Choroid plexus epithelial cell (primary cell): ENCODE measurements around the gene TATDN3.

Experiments
- DNase-seq: peaks from one replicate; pipeline ENCODE4 v3.0.0-alpha.2; 2010; ENCODE audit warnings: low read depth
- H3K4me3 ChIP-seq: 2 replicates; pipeline ENCODE4 v1.5.1; 2011; ENCODE audit warnings: low read depth, mild to moderate bottlenecking, control low read depth, low read length, moderate library complexity
- TF ChIP-seq, protein P1 (sequence below): conservative IDR thresholded peaks from 2 replicates; pipeline ENCODE4 v1.5.1; 2011; ENCODE audit warnings: low read depth, mild to moderate bottlenecking, control low read depth, inconsistent platforms, low read length, moderate library complexity

The TATDN3 gene

DNA sequence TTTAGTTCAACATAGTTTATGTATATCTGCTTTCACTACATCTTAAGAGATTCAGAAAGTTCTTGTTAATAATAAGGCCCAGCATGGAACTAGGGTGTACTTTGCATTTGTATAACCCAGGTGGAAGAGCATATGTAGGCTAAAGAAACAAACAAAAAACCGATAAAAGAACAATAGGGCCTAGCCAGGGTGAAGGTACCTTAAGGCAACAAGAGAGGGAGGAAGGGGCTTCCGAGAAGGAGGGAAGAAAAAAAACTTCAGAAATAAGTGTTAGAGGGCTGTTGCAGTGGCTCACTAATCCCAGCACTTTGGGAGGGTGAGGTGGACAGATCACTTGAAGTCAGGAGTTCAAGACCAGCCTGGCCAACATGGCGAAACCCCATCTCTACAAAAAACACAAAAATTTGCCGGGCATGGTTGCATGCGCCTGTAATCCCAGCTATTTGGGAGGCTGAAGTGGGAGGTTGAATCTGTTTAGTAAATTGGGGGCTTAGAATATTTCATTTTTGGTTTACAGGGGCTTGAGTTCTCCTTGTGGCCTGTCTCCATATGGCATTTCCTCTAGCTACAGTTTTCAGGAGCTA lies 60.5 kb downstream of the TATDN3 start:
- TF ChIP-seq, protein P1, sequence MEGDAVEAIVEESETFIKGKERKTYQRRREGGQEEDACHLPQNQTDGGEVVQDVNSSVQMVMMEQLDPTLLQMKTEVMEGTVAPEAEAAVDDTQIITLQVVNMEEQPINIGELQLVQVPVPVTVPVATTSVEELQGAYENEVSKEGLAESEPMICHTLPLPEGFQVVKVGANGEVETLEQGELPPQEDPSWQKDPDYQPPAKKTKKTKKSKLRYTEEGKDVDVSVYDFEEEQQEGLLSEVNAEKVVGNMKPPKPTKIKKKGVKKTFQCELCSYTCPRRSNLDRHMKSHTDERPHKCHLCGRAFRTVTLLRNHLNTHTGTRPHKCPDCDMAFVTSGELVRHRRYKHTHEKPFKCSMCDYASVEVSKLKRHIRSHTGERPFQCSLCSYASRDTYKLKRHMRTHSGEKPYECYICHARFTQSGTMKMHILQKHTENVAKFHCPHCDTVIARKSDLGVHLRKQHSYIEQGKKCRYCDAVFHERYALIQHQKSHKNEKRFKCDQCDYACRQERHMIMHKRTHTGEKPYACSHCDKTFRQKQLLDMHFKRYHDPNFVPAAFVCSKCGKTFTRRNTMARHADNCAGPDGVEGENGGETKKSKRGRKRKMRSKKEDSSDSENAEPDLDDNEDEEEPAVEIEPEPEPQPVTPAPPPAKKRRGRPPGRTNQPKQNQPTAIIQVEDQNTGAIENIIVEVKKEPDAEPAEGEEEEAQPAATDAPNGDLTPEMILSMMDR: no peak
- no peak for DNase-seq

DNA sequence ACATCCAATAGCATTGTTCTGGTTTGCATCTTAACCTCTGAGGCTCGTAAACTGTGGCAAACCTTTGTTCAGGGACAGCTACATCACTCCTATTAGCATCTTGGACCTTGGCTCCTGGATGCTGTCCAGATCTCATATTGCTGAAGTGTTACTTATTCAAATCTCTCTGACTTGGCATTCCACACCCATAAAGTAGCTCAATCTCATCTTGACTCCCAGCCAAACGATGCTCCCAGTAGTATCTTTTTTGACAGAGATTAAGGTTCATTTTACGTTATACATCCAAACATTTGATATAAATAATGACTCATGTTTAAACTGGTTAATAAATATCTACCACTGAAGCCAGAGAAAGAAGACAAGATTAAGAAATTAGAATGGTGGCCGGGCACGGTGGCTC lies 62.0 kb downstream of the TATDN3 start:
- no peak overlapping the region for H3K4me3 ChIP-seq
- DNase-seq: no peak
- TF ChIP-seq, protein P1: no peak

More for the DNA sequence above, 60.5 kb downstream of the TATDN3 start:
- no peak overlapping the region for H3K4me3 ChIP-seq

DNA sequence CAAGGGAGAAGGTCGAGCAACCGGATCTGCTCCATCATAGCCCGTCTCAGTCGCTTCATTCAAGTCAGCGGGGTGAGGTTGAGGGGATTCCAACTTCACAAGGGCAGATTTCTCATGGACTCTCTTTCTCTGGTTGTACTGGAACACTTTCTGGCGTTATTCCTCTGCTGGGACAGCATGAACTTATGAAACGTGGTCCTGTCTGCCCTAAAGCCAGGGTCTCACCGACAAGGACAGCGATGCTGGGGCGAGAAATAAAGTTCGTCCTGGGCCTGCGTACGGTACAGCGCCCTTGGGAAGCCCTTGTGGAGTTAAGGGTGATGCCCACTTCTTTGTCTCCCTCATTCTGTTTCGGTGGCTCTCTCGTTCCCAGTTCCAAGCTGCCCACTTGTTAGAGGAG lies 65.1 kb downstream of the TATDN3 start:
- TF ChIP-seq, protein P1: no peak

DNA sequence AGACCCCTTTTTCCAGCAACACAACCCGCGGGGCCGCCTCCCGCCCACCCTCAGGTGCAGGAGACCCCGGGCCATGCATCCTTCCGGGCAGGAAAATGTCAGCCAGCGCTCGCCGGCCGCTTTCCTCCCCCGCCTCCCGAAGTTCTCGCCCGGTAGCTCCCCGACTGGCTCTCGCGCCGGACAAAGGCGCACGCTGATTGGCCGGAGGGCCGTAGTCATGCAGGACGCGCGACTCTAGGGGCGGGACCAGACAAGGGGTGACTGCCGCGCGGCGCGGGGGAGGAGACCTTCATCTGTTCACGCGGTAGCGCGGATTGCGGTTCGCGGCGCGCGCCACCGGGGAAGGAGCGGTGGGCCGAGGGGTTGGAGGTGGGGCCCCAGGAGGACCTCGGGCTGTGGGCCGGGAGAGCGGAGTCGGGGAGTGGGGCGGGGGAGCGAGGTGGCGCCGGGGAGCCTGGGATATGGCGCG lies 66.3 kb downstream of the TATDN3 start, which contains the start of gene FLVCR1:
Gene FLVCR1, plus strand, starts transcription at position 284 of the 469 bp plus-strand sequence. Its CDS starts 178 bp downstream, at position 462.
- DNase-seq: peak; percentile 97
- H3K4me3 ChIP-seq: peak within 1 kb of the TSS; percentile 88
- TF ChIP-seq, protein P1: no peak

More for the DNA sequence above, 65.1 kb downstream of the TATDN3 start:
- H3K4me3 ChIP-seq: no peak overlapping the region
- no peak for DNase-seq

DNA sequence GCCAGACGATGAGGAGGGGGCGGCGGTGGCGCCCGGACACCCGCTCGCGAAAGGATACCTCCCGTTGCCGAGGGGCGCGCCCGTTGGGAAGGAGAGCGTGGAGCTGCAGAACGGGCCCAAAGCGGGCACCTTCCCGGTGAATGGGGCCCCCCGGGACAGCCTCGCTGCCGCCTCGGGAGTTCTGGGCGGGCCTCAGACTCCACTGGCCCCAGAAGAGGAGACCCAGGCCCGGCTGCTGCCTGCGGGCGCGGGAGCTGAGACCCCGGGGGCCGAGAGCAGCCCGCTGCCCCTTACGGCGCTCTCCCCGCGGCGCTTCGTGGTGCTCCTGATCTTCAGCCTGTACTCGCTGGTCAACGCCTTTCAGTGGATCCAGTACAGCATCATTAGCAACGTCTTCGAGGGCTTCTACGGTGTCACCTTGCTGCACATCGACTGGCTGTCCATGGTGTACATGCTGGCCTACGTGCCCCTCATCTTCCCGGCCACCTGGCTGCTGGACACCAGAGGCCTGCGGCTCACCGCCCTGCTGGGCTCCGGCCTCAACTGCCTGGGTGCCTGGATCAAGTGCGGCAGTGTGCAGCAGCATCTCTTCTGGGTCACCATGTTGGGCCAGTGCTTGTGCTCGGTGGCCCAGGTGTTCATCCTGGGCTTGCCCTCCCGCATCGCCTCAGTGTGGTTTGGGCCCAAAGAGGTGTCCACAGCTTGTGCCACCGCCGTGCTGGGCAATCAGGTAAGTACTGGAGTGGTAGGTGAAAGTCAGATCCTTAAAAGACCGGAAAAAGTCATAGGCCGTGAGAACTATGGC lies 67.0 kb downstream of the TATDN3 start:
- TF ChIP-seq, protein P1: no peak
- H3K4me3 ChIP-seq: peak overlapping the region; percentile 88
- peak; percentile 52 for DNase-seq

DNA sequence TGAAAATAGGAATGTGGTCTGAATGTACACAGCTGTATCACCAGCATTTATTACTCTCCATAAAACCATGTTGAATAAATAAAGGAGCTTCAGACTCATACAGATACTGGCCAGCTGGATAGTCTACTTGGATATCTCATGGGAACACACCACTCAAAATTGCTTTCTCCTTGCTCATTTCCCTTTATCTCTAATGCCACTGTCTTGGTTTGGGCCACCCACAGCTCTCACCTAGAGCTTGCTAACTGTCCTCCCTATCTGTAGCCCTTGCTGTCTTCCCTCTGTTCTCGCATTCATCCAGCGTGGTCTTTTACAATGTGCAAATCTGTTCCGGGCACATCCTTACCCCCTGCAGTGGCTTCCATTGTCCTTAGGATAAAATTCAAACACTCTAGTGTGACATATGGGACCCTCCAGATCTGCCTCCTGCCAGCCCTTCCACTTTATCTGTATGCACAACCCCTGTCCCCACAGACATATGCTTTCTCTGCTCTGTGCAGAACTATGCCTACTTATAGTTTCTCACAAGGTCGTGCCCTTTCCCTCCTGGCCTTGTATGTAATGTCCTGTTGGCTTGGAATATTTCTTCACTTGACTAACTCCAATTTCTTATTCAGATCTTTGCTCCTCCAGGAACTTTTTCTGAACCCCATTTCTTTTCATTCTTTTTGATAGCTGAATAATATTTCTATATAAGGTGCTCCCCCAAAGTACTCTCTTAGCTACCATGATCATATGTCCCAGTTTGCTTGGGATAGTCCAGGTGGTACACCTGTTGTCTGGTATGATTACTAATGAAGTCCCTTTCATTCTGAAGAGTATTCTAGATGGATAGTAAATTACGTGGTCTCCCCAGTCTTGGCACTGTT lies 69.3 kb downstream of the TATDN3 start:
- DNase-seq: peak; percentile 15
- no peak overlapping the region for H3K4me3 ChIP-seq
- TF ChIP-seq, protein P1: no peak
